K562 (cell line): Measurements from ENCODE around the gene SERF2. TPM values are rescaled to one million over a fixed set of nuclear protein-coding genes. Genes with fewer than 3 reads are reported as not detected.

ENCODE experiments used
- ASH1L ChIP-seq: fragments of 450-650 bp; IDR thresholded peaks from 2 replicates; pipeline ENCODE4 v1.6.1; 2018; ENCODE audit warnings: borderline replicate concordance, mild to moderate bottlenecking, low read depth; ENCODE audit not compliant: partially characterized antibody
- EP300 ChIP-seq: IDR thresholded peaks from 2 replicates; pipeline ENCODE4 v1.6.1; 2012; ENCODE audit warnings: low read length, improper control_type of control experiment
- ESRRA ChIP-seq: fragments of 450-650 bp; IDR thresholded peaks from 2 replicates; pipeline ENCODE4 v1.6.1; 2014; ENCODE audit warnings: low read depth, mild to moderate bottlenecking, moderate library complexity, borderline replicate concordance
- HMGN3 ChIP-seq: IDR thresholded peaks from 2 replicates; pipeline ENCODE4 v1.6.1; 2011; ENCODE audit warnings: borderline replicate concordance, low read depth, mild to moderate bottlenecking, mixed read lengths, low read length; ENCODE audit not compliant: insufficient read length; ENCODE audit errors: extremely low read depth
- MED1 ChIP-seq: sonication (generic); formaldehyde crosslinking; IDR thresholded peaks from 2 replicates; pipeline ENCODE4 v1.8.1; 2023; ENCODE audit warnings: missing genetic modification reagents, borderline replicate concordance
- RNF2 ChIP-seq: sonication (generic); IDR thresholded peaks from 2 replicates; pipeline ENCODE4 v1.6.1; 2016
- TCF7L2 ChIP-seq: fragments of 150-350 bp; IDR thresholded peaks from 2 replicates; pipeline ENCODE4 v1.6.1; 2016; ENCODE audit warnings: low read depth, mild to moderate bottlenecking, low read length, moderate library complexity
- U2AF1 ChIP-seq: fragments of 200-400 bp; formaldehyde crosslinking; optimal IDR thresholded peaks from 2 replicates; pipeline ENCODE3; 2017; ENCODE audit warnings: mild to moderate bottlenecking, low read depth, low read length, moderate library complexity
- ZNF518B ChIP-seq: fragments of 250-450 bp; sonication (Bioruptor Pico); IDR thresholded peaks from 2 replicates; pipeline ENCODE4 v1.5.0; 2021; ENCODE audit warnings: mild to moderate bottlenecking, moderate library complexity
- ZSCAN32 ChIP-seq: fragments of 450-650 bp; formaldehyde crosslinking; IDR thresholded peaks from 2 replicates; pipeline ENCODE4 v1.4.0; 2020; ENCODE audit warnings: mild to moderate bottlenecking, moderate library complexity
- polyA plus RNA-seq, 8 experiments: library from polyadenylated mRNA; depleted of rRNA in 4 of 8; stranded (reverse) in 5 of 8; unstranded in 3 of 8; fragments of >200 nt; fragmentation: Nextera tagmentation in 2 of 8; fragmentation: Illumina TruSeq in 1 of 8; extraction: Ambion mirVana in 2 of 8; extraction: Trizol in 1 of 8; gene quantifications; 2 replicates each; pipeline versions ENCODE4 v1.2.1 to v1.2.3, GENCODE V29; 2011 to 2014; ENCODE audit warnings: inconsistent platforms in 1 of 8, missing spikeins in 1 of 8
- total RNA-seq, 7 experiments: library from RNA; depleted of rRNA in 6 of 7; stranded (reverse); fragments of >200 nt in 6 of 7; fragmentation: Illumina TruSeq in 2 of 7; extraction: Trizol in 2 of 7; gene quantifications; 2 replicates each; pipeline versions ENCODE4 v1.2.1 to v1.2.3, GENCODE V29; 2011 to 2021; ENCODE audit warnings: low replicate concordance in 1 of 7
- TF ChIP-seq, protein P1 (sequence below), 2 experiments: fragments of 450-650 bp; formaldehyde crosslinking in 1 of 2; IDR thresholded peaks; 2 replicates each; pipeline versions ENCODE4 v1.4.0 to v1.6.1; 2014 to 2020; ENCODE audit warnings: mild to moderate bottlenecking in 2 of 2, borderline replicate concordance in 1 of 2, low read depth in 1 of 2
- TF ChIP-seq, protein P2 (sequence below): fragments of 450-650 bp; IDR thresholded peaks from 2 replicates; pipeline ENCODE4 v1.6.1; 2016; ENCODE audit warnings: borderline replicate concordance

Gene SERF2
- total and polyA plus RNA-seq, 9 of the 15 experiments (the other 6 are each of a cell fraction or from before 2014, with no cell fraction given) = 497 to 3,360 (median 867) TPM

DNA sequence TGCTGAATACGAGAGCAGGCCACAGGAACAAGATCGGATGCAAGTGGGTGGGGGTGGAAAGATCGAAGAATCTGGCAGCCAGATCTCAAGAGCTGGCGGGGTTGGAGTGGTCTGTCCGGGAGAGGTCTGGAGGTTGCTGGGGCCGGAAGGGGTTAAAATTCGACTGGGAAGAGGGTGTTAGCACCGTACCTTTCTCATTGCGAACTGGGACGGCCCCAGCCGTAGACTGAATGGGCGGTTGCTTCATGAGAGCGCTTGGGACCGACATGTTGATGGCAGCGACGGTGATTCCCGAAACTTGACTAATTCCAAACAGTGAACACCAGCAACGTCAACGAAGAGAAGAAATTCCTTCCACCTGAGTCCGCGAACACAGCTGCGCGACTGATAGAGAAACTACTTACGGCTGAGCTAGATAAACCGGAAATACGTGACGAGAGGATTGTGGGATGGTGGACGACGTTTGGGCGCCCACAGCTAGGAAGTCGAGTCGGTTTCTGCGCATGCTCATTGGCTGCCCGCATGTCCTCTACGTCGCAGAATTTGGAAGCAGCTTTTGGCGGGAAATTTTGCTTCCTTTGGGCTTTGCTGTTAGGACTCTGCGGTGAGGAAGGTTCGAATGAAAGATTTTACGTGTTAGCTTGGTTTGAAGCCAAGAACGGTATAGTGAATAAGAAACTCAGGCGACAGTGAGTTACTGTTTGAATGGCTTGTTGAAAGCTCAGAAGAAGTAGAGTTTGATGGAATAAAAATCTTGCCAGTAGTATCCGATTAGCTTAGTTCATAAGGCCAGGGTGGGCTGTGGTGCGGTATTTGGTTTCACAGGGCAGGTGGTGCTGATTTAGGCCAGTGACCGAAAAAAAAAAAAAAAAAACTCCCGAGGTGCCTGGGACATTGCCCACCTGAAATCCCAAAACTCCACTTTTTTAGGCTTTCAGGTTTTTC is 32.5 kb downstream of the SERF2 start, which contains the start of gene MFAP1 (continued):
- no peak for TF ChIP-seq ZNF518B (CRISPR knock-in tag)
- TF ChIP-seq MED1 = no peak
- TF ChIP-seq, protein P1, sequence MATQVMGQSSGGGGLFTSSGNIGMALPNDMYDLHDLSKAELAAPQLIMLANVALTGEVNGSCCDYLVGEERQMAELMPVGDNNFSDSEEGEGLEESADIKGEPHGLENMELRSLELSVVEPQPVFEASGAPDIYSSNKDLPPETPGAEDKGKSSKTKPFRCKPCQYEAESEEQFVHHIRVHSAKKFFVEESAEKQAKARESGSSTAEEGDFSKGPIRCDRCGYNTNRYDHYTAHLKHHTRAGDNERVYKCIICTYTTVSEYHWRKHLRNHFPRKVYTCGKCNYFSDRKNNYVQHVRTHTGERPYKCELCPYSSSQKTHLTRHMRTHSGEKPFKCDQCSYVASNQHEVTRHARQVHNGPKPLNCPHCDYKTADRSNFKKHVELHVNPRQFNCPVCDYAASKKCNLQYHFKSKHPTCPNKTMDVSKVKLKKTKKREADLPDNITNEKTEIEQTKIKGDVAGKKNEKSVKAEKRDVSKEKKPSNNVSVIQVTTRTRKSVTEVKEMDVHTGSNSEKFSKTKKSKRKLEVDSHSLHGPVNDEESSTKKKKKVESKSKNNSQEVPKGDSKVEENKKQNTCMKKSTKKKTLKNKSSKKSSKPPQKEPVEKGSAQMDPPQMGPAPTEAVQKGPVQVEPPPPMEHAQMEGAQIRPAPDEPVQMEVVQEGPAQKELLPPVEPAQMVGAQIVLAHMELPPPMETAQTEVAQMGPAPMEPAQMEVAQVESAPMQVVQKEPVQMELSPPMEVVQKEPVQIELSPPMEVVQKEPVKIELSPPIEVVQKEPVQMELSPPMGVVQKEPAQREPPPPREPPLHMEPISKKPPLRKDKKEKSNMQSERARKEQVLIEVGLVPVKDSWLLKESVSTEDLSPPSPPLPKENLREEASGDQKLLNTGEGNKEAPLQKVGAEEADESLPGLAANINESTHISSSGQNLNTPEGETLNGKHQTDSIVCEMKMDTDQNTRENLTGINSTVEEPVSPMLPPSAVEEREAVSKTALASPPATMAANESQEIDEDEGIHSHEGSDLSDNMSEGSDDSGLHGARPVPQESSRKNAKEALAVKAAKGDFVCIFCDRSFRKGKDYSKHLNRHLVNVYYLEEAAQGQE (IDR thresholded peaks at IDR 0.05; ENCODE audit: borderline replicate concordance) = no peak
- TF ChIP-seq, protein P1 (CRISPR knock-in tag; IDR thresholded peaks at IDR 0.05; ENCODE audit: low read depth) = no peak
- peak; percentile 45 for TF ChIP-seq ASH1L
- TF ChIP-seq EP300 = peak; percentile 17; the same call in 1 of the 2 replicates
- TF ChIP-seq, protein P2, sequence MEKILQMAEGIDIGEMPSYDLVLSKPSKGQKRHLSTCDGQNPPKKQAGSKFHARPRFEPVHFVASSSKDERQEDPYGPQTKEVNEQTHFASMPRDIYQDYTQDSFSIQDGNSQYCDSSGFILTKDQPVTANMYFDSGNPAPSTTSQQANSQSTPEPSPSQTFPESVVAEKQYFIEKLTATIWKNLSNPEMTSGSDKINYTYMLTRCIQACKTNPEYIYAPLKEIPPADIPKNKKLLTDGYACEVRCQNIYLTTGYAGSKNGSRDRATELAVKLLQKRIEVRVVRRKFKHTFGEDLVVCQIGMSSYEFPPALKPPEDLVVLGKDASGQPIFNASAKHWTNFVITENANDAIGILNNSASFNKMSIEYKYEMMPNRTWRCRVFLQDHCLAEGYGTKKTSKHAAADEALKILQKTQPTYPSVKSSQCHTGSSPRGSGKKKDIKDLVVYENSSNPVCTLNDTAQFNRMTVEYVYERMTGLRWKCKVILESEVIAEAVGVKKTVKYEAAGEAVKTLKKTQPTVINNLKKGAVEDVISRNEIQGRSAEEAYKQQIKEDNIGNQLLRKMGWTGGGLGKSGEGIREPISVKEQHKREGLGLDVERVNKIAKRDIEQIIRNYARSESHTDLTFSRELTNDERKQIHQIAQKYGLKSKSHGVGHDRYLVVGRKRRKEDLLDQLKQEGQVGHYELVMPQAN = peak; percentile 91; the same call in 1 of the 2 replicates
- TF ChIP-seq TCF7L2 = no peak
- TF ChIP-seq RNF2 = peak; percentile 92
- no peak for TF ChIP-seq ZSCAN32 (CRISPR knock-in tag)
- no peak for TF ChIP-seq HMGN3
- no peak; the same call in 1 of the 2 replicates for TF ChIP-seq ESRRA
- TF ChIP-seq U2AF1 = no peak
